GM21390 (cell line): ENCODE data around the gene FXN.

Experiments
- ATAC-seq: cut with Tn5 transposase; IDR thresholded peaks from one replicate; pipeline ENCODE4 v1.9.1; 2021; ENCODE audit not compliant: unreplicated experiment

Gene FXN

GRCh38 chr9:69137311-69137710 lies 101.8 kb downstream of the FXN start:
- ATAC-seq = no peak

GRCh38 chr9:69139596-69139995 lies 104.0 kb downstream of the FXN start:
- no peak for ATAC-seq

GRCh38 chr9:69140123-69140735 lies 104.7 kb downstream of the FXN start:
- ATAC-seq = no peak

GRCh38 chr9:69141851-69142250 lies 106.3 kb downstream of the FXN start:
- ATAC-seq = no peak

GRCh38 chr9:69143291-69143690 lies 107.7 kb downstream of the FXN start:
- no peak for ATAC-seq

- ATAC-seq = no peak
Observed at GRCh38 chr9:69145144-69145715, 109.7 kb downstream of the FXN start.

- no peak for ATAC-seq
Observed at GRCh38 chr9:69147041-69147834, 111.7 kb downstream of the FXN start.

- ATAC-seq = no peak
Observed at GRCh38 chr9:69149321-69149807, 113.8 kb downstream of the FXN start.
